Measurements from ENCODE around the gene VWA5B1. TPM values are rescaled to one million over a fixed set of nuclear protein-coding genes. Genes with fewer than 3 reads are reported as not detected.

The VWA5B1 gene
- total and polyA plus RNA-seq, 2 experiments from 2014 or later, result 0.16 to 1.0 TPM

GRCh38 chr1:20385630-20386029 is 95.0 kb downstream of the VWA5B1 start:
- Mint-ChIP-seq H3K27me3 (ENCODE audit: insufficient read depth, low read depth, poor library complexity) (peaks cover 13% of the 10 kb centered on the region), H3K4me1 (peaks cover 22% of the 10 kb centered on the region), H3K9me3 (no peaks in the 10 kb centered on the region), H3K27ac (no peak overlapping the region), H3K4me3 (no peak overlapping the region; the same call in 2 of the 3 replicates), H3K36me3 (ENCODE audit: low read depth) (no peaks in the 10 kb centered on the region)
- H4K20me1 ChIP-seq (replicated peaks; ENCODE audit: insufficient read depth), result no peaks in the 10 kb centered on the region
- no peak overlapping the region for H3K4me3 ChIP-seq
- TF ChIP-seq CTCF (conservative IDR thresholded peaks at IDR 0.05; ENCODE audit: low read depth in 2 of 2), result no peak
- no peak for TF ChIP-seq JUNB (IDR thresholded peaks at IDR 0.05; ENCODE audit: unreplicated experiment)
- TF ChIP-seq, protein P1, sequence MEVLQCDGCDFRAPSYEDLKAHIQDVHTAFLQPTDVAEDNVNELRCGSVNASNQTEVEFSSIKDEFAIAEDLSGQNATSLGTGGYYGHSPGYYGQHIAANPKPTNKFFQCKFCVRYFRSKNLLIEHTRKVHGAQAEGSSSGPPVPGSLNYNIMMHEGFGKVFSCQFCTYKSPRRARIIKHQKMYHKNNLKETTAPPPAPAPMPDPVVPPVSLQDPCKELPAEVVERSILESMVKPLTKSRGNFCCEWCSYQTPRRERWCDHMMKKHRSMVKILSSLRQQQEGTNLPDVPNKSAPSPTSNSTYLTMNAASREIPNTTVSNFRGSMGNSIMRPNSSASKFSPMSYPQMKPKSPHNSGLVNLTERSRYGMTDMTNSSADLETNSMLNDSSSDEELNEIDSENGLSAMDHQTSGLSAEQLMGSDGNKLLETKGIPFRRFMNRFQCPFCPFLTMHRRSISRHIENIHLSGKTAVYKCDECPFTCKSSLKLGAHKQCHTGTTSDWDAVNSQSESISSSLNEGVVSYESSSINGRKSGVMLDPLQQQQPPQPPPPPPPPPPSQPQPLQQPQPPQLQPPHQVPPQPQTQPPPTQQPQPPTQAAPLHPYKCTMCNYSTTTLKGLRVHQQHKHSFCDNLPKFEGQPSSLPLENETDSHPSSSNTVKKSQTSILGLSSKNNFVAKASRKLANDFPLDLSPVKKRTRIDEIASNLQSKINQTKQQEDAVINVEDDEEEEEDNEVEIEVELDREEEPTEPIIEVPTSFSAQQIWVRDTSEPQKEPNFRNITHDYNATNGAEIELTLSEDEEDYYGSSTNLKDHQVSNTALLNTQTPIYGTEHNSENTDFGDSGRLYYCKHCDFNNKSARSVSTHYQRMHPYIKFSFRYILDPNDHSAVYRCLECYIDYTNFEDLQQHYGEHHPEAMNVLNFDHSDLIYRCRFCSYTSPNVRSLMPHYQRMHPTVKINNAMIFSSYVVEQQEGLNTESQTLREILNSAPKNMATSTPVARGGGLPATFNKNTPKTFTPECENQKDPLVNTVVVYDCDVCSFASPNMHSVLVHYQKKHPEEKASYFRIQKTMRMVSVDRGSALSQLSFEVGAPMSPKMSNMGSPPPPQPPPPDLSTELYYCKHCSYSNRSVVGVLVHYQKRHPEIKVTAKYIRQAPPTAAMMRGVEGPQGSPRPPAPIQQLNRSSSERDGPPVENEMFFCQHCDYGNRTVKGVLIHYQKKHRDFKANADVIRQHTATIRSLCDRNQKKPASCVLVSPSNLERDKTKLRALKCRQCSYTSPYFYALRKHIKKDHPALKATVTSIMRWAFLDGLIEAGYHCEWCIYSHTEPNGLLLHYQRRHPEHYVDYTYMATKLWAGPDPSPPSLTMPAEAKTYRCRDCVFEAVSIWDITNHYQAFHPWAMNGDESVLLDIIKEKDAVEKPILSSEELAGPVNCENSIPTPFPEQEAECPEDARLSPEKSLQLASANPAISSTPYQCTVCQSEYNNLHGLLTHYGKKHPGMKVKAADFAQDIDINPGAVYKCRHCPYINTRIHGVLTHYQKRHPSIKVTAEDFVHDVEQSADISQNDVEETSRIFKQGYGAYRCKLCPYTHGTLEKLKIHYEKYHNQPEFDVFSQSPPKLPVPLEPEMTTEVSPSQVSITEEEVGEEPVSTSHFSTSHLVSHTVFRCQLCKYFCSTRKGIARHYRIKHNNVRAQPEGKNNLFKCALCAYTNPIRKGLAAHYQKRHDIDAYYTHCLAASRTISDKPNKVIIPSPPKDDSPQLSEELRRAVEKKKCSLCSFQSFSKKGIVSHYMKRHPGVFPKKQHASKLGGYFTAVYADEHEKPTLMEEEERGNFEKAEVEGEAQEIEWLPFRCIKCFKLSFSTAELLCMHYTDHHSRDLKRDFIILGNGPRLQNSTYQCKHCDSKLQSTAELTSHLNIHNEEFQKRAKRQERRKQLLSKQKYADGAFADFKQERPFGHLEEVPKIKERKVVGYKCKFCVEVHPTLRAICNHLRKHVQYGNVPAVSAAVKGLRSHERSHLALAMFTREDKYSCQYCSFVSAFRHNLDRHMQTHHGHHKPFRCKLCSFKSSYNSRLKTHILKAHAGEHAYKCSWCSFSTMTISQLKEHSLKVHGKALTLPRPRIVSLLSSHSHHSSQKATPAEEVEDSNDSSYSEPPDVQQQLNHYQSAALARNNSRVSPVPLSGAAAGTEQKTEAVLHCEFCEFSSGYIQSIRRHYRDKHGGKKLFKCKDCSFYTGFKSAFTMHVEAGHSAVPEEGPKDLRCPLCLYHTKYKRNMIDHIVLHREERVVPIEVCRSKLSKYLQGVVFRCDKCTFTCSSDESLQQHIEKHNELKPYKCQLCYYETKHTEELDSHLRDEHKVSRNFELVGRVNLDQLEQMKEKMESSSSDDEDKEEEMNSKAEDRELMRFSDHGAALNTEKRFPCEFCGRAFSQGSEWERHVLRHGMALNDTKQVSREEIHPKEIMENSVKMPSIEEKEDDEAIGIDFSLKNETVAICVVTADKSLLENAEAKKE (CRISPR knock-in tag; IDR thresholded peaks at IDR 0.05), result no peak
- TF ChIP-seq POLR2AphosphoS5 (IDR thresholded peaks at IDR 0.05; ENCODE audit: low read depth), result no peak
- no peak for TF ChIP-seq ZNF331 (CRISPR knock-in tag; IDR thresholded peaks at IDR 0.05; ENCODE audit: low read depth)
- TF ChIP-seq CREB1 (CRISPR knock-in tag; IDR thresholded peaks at IDR 0.05; ENCODE audit: low read depth), result no peak
- TF ChIP-seq REST (IDR thresholded peaks at IDR 0.05; ENCODE audit: unreplicated experiment), result no peak
- TF ChIP-seq, protein P2, sequence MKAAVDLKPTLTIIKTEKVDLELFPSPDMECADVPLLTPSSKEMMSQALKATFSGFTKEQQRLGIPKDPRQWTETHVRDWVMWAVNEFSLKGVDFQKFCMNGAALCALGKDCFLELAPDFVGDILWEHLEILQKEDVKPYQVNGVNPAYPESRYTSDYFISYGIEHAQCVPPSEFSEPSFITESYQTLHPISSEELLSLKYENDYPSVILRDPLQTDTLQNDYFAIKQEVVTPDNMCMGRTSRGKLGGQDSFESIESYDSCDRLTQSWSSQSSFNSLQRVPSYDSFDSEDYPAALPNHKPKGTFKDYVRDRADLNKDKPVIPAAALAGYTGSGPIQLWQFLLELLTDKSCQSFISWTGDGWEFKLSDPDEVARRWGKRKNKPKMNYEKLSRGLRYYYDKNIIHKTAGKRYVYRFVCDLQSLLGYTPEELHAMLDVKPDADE (IDR thresholded peaks at IDR 0.05), result no peak
- ATAC-seq (peak; percentile 63), DNase-seq (ENCODE audit: low spot score) (peak; percentile 59)
- no peaks in the 10 kb centered on the region for H3F3A ChIP-seq (replicated peaks; ENCODE audit: low read depth)
- peaks cover 11% of the 10 kb centered on the region for H3K4me1 ChIP-seq (ENCODE audit: insufficient read depth)
- H2AFZ ChIP-seq, result no peak overlapping the region
- no peaks in the 10 kb centered on the region for H3K79me2 ChIP-seq (replicated peaks; ENCODE audit: insufficient read depth)
- H3K36me3 ChIP-seq (ENCODE audit: insufficient read depth), result no peaks in the 10 kb centered on the region
- 0 out of 2 replicates have a peak overlapping the region, but pooled peaks have one; percentile 49 for H3K4me2 ChIP-seq
- H3K27ac ChIP-seq (ENCODE audit: low read depth), result no peak overlapping the region
- no peaks in the 10 kb centered on the region for H3K27me3 ChIP-seq (ENCODE audit: insufficient read depth)
- H3K9me2 ChIP-seq (ENCODE audit: insufficient read depth), result no peaks in the 10 kb centered on the region

All from GM23338 (cell line).